Embryonic facial prominence (tissue), 1 donor: ENCODE data around the gene KRABD2.
"Not testable (repeated sequence)": the region's sequence is repeated elsewhere in the genome, so short reads cannot be mapped to it uniquely, and the experiment has no call there.

Experiments
- DNase-seq: peaks from one replicate; pipeline ENCODE4 v3.0.0-alpha.2; 2016; ENCODE audit errors: extremely low spot score

Gene KRABD2

GRCh38 chr17:8376271-8377067, at the start of gene KRABD2:
TSS of gene KRABD2 (minus strand) at chr17:8376704.
- DNase-seq: peak; percentile 70

- no peak for DNase-seq
Measured at GRCh38 chr17:8421571-8421970, 45.1 kb upstream of the KRABD2 start.

GRCh38 chr17:8420041-8420934, 43.8 kb upstream of the KRABD2 start:
- DNase-seq: no peak

GRCh38 chr17:8419305-8419704, 42.8 kb upstream of the KRABD2 start:
- no peak for DNase-seq

GRCh38 chr17:8418471-8418870, 42.0 kb upstream of the KRABD2 start:
- DNase-seq: no peak

GRCh38 chr17:8417806-8418205, 41.3 kb upstream of the KRABD2 start:
- DNase-seq: no peak

- DNase-seq: no peak
Measured at GRCh38 chr17:8413938-8414337, 37.4 kb upstream of the KRABD2 start.

- DNase-seq: no peak
Measured at GRCh38 chr17:8413328-8413727, 36.8 kb upstream of the KRABD2 start.

GRCh38 chr17:8412089-8412488, 35.6 kb upstream of the KRABD2 start:
- DNase-seq: no peak

- DNase-seq: no peak
Measured at GRCh38 chr17:8410883-8411238, 34.4 kb upstream of the KRABD2 start.

- DNase-seq: peak; percentile 69
Measured at GRCh38 chr17:8409966-8410882, 33.7 kb upstream of the KRABD2 start.

- no peak for DNase-seq
Measured at GRCh38 chr17:8408371-8408770, 31.9 kb upstream of the KRABD2 start.

- no peak for DNase-seq
Measured at GRCh38 chr17:8406174-8406573, 29.7 kb upstream of the KRABD2 start.

- DNase-seq: no peak
Measured at GRCh38 chr17:8405499-8406016, 29.1 kb upstream of the KRABD2 start.

GRCh38 chr17:8402921-8403536, 26.5 kb upstream of the KRABD2 start:
- no peak for DNase-seq

GRCh38 chr17:8401107-8401506, 24.6 kb upstream of the KRABD2 start:
- no peak for DNase-seq

GRCh38 chr17:8398980-8399379, 22.5 kb upstream of the KRABD2 start:
- no peak for DNase-seq

GRCh38 chr17:8397636-8398035, 21.1 kb upstream of the KRABD2 start, which contains the start of gene RNF222:
TSS of gene RNF222 (minus strand) at chr17:8397827. CDS start at chr17:8393461, 4,366 bp downstream.
- no peak for DNase-seq

- DNase-seq: not testable (repeated sequence)
Measured at GRCh38 chr17:8394497-8394896, 18.0 kb upstream of the KRABD2 start.

GRCh38 chr17:8393470-8394231, 17.1 kb upstream of the KRABD2 start:
- no peak for DNase-seq
